ENCODE results near the gene ANKS1B. TPM values are rescaled to one million over a fixed set of nuclear protein-coding genes. Genes with fewer than 3 reads are reported as not detected.

The ANKS1B gene
- total RNA-seq, 1 experiment from 2014 or later: 5.8 TPM

- Mint-ChIP-seq H3K4me3 (no peak overlapping the region), H3K9me3 (no peaks in the 10 kb centered on the region), H3K4me1 (no peaks in the 10 kb centered on the region), H3K27ac (no peak overlapping the region), H3K27me3 (ENCODE audit: low read depth) (peaks cover 31% of the 10 kb centered on the region), H3K36me3 (no peaks in the 10 kb centered on the region)
- ATAC-seq (peak; percentile 30; the same call in 1 of the 2 replicates), DNase-seq (ENCODE audit: low spot score) (no peak)
- POLR2A ChIA-PET: no interaction called here
- TF ChIP-seq, protein P1, sequence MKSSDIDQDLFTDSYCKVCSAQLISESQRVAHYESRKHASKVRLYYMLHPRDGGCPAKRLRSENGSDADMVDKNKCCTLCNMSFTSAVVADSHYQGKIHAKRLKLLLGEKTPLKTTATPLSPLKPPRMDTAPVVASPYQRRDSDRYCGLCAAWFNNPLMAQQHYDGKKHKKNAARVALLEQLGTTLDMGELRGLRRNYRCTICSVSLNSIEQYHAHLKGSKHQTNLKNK (CRISPR knock-in tag; IDR thresholded peaks at IDR 0.05): no peak
- TF ChIP-seq JUN (CRISPR knock-in tag; IDR thresholded peaks at IDR 0.05): 0 out of 2 replicates have a peak, but pooled peaks have one; percentile 26
- no peak for TF ChIP-seq FOXP1 (CRISPR knock-in tag; IDR thresholded peaks at IDR 0.05; ENCODE audit: borderline replicate concordance)
- TF ChIP-seq FOXJ3 (CRISPR knock-in tag; IDR thresholded peaks at IDR 0.05; ENCODE audit: borderline replicate concordance): no peak
- CTCF ChIA-PET: no interaction called here
Measured at GRCh38 chr12:98901189-98901588, 1083.5 kb downstream of the ANKS1B start.

GRCh38 chr12:98896938-98897337 lies 1087.8 kb downstream of the ANKS1B start:
- CTCF ChIA-PET: interaction anchor here (1.2 kb wide), 1 partner anchor 13 kb away, joined by 3 read pairs; no protein-coding TSS in a partner anchor
- POLR2A ChIA-PET: no interaction called here

GRCh38 chr12:98895086-98895651 lies 1089.6 kb downstream of the ANKS1B start:
- TF ChIP-seq NR1H2 (CRISPR knock-in tag; IDR thresholded peaks at IDR 0.05) (no peak), FOXK1 (CRISPR knock-in tag; IDR thresholded peaks at IDR 0.05) (0 out of 2 replicates have a peak, but pooled peaks have one; percentile 30), GRHL2 (CRISPR knock-in tag; IDR thresholded peaks at IDR 0.05; ENCODE audit: insufficient replicate concordance, severe bottlenecking) (no peak), ZNF512 (CRISPR knock-in tag; IDR thresholded peaks at IDR 0.05; ENCODE audit: borderline replicate concordance) (no peak), E2F5 (CRISPR knock-in tag; IDR thresholded peaks at IDR 0.05) (no peak), CTCF (IDR thresholded peaks at IDR 0.05) (no peak), HMGXB4 (CRISPR knock-in tag; IDR thresholded peaks at IDR 0.05) (peak; percentile 69; the same call in 1 of the 2 replicates), NFYB (CRISPR knock-in tag; conservative IDR thresholded peaks at IDR 0.05; ENCODE audit: low read depth) (no peak), MYBL2 (CRISPR knock-in tag; IDR thresholded peaks at IDR 0.05) (no peak), TEAD1 (CRISPR knock-in tag; IDR thresholded peaks at IDR 0.05) (no peak), ZNF423 (CRISPR knock-in tag; IDR thresholded peaks at IDR 0.05) (peak; percentile 61; the same call in 1 of the 2 replicates), STAT6 (CRISPR knock-in tag; conservative IDR thresholded peaks at IDR 0.05; ENCODE audit: low read depth) (no peak), ZNF121 (CRISPR knock-in tag; IDR thresholded peaks at IDR 0.05) (no peak), CDX4 (CRISPR knock-in tag; IDR thresholded peaks at IDR 0.05; ENCODE audit: borderline replicate concordance) (no peak), ZNF232 (CRISPR knock-in tag; IDR thresholded peaks at IDR 0.05) (0 out of 2 replicates have a peak, but pooled peaks have one; percentile 38)
- no peak overlapping the region for H3K27ac Mint-ChIP-seq
- H3K4me1 Mint-ChIP-seq: peaks cover 19% of the 10 kb centered on the region
- POLR2A ChIA-PET: no interaction called here
- H3K36me3 Mint-ChIP-seq: no peaks in the 10 kb centered on the region
- H3K9me3 Mint-ChIP-seq: no peaks in the 10 kb centered on the region
- peaks cover 83% of the 10 kb centered on the region for H3K27me3 Mint-ChIP-seq (ENCODE audit: low read depth)
- DNase-seq (ENCODE audit: low spot score): peak; percentile 48
- CTCF ChIA-PET: interaction anchor here (0.7 kb wide), 1 partner anchor 153 kb away, joined by 3 read pairs; no protein-coding TSS in a partner anchor
- peak; percentile 76 for ATAC-seq
- H3K4me3 Mint-ChIP-seq: peak overlapping the region; percentile 64

More at GRCh38 chr12:98896938-98897337, 1087.8 kb downstream of the ANKS1B start:
- Mint-ChIP-seq H3K27me3 (ENCODE audit: low read depth) (peaks cover 65% of the 10 kb centered on the region), H3K4me3 (no peak overlapping the region), H3K9me3 (no peaks in the 10 kb centered on the region), H3K27ac (no peak overlapping the region), H3K4me1 (peaks cover 19% of the 10 kb centered on the region), H3K36me3 (no peaks in the 10 kb centered on the region)
- ATAC-seq (no peak), DNase-seq (ENCODE audit: low spot score) (peak; percentile 38)
- no peak for TF ChIP-seq GABPB1 (CRISPR knock-in tag; IDR thresholded peaks at IDR 0.05)
- no peak for TF ChIP-seq ELF4 (CRISPR knock-in tag; IDR thresholded peaks at IDR 0.05; ENCODE audit: low read depth)
- no peak for TF ChIP-seq FOXJ3 (CRISPR knock-in tag; IDR thresholded peaks at IDR 0.05; ENCODE audit: borderline replicate concordance)
- TF ChIP-seq, protein P2, sequence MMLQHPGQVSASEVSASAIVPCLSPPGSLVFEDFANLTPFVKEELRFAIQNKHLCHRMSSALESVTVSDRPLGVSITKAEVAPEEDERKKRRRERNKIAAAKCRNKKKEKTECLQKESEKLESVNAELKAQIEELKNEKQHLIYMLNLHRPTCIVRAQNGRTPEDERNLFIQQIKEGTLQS (CRISPR knock-in tag; conservative IDR thresholded peaks at IDR 0.05): no peak
